ENCODE measurements around the gene SLC6A7.

- TF ChIP-seq CTCF (IDR thresholded peaks at IDR 0.05) (no peak), POLR2A (IDR thresholded peaks at IDR 0.05) (no peak)
These were observed 64.9 kb downstream of the SLC6A7 start for GRCh38 chr5:150254774-150255173.
